ENCODE results near the gene SH3BP5. TPM values are rescaled to one million over a fixed set of nuclear protein-coding genes. Genes with fewer than 3 reads are reported as not detected.

The SH3BP5 gene
- total and polyA plus RNA-seq, 4 experiments from 2014 or later = 48.2 to 118 (median 56.3) TPM

- Mint-ChIP-seq H3K27ac (peak overlapping the region; percentile 42 to 87 (median 72)), H3K9me3 (no peaks in the 10 kb centered on the region), H3K36me3 (peaks cover 57 to 80% of the 10 kb centered on the region in 2 donors), H3K4me3 (peak overlapping the region in 1 of 8 donors; percentile 55), H3K27me3 (no peaks in the 10 kb centered on the region), H3K4me1 (peaks cover 16 to 53% (median 24%) of the 10 kb centered on the region in 4 donors)
- ChIA-PET POLR2A (ENCODE audit: partially characterized antibody) (no interaction called here), CTCF (ENCODE audit: partially characterized antibody) (interaction anchor here (1.2 to 1.6 kb wide), 3 partner anchors 72 to 146 kb away, joined by 3 to 8 read pairs (median 3); partner anchors contain the start of gene SH3BP5)
- Histone ChIP-seq H3K27me3 (ENCODE audit: insufficient read depth, low read length) (no peaks in the 10 kb centered on the region), H3K9me3 (ENCODE audit: control insufficient read depth in 1 of 2, low read length in 2 of 2) (no peaks in the 10 kb centered on the region), H3K4me3 (ENCODE audit: low read length in 2 of 2) (no peak overlapping the region), H3K36me3 (ENCODE audit: insufficient read depth, low read length) (peaks cover 65% of the 10 kb centered on the region), H3K27ac (ENCODE audit: low read depth, low read length) (no peak overlapping the region), H3K4me1 (ENCODE audit: insufficient read depth, low read length) (peaks cover 14% of the 10 kb centered on the region)
- intact Hi-C loops (cut with micrococcal nuclease) = no loop called here
- DNase-seq = no peak
These were observed 71.9 kb downstream of the SH3BP5 start for GRCh38 chr3:15260531-15260930.

- H3K27ac Mint-ChIP-seq = peak overlapping the region in 6 of 7 donors; percentile 4 to 79 (median 26)
- intact Hi-C loops (cut with micrococcal nuclease) = no loop called here
- H3K27me3 Mint-ChIP-seq = no peaks in the 10 kb centered on the region
- H3K36me3 ChIP-seq (ENCODE audit: insufficient read depth, low read length) = peaks cover 80% of the 10 kb centered on the region
- H3K36me3 Mint-ChIP-seq = peaks cover 54 to 87% of the 10 kb centered on the region in 2 donors
- ChIA-PET CTCF (ENCODE audit: partially characterized antibody) (interaction anchor here (1.2 to 3.8 kb wide), 4 partner anchors 8 to 146 kb away, joined by 3 to 31 read pairs (median 7); partner anchors contain the start of gene SH3BP5), POLR2A (ENCODE audit: partially characterized antibody) (interaction anchor here (1.3 kb wide), 1 partner anchor 9 kb away, joined by 3 read pairs; no protein-coding TSS in a partner anchor)
- no peak overlapping the region for H3K4me3 ChIP-seq (ENCODE audit: low read length in 2 of 2)
- no peak overlapping the region for H3K27ac ChIP-seq (ENCODE audit: low read depth, low read length)
- no peaks in the 10 kb centered on the region for H3K27me3 ChIP-seq (ENCODE audit: insufficient read depth, low read length)
- H3K4me3 Mint-ChIP-seq = no peak overlapping the region
- H3K9me3 ChIP-seq (ENCODE audit: control insufficient read depth in 1 of 2, low read length in 2 of 2) = no peaks in the 10 kb centered on the region
- peaks cover 10 to 36% (median 11%) of the 10 kb centered on the region in 4 donors for H3K4me1 Mint-ChIP-seq
- H3K4me1 ChIP-seq (ENCODE audit: insufficient read depth, low read length) = no peaks in the 10 kb centered on the region
- no peak for DNase-seq
- H3K9me3 Mint-ChIP-seq = no peaks in the 10 kb centered on the region
These were observed 73.7 kb downstream of the SH3BP5 start for GRCh38 chr3:15258720-15259119.

GRCh38 chr3:15256861-15257341 is 75.5 kb downstream of the SH3BP5 start:
- H3K4me3 Mint-ChIP-seq = peak overlapping the region in 1 of 8 donors; percentile 31
- H3K27me3 Mint-ChIP-seq = no peaks in the 10 kb centered on the region
- Histone ChIP-seq H3K27me3 (ENCODE audit: insufficient read depth, low read length) (no peaks in the 10 kb centered on the region), H3K9me3 (ENCODE audit: control insufficient read depth in 1 of 2, low read length in 2 of 2) (no peaks in the 10 kb centered on the region), H3K4me3 (ENCODE audit: low read length in 2 of 2) (no peak overlapping the region), H3K27ac (ENCODE audit: low read depth, low read length) (no peak overlapping the region), H3K36me3 (ENCODE audit: insufficient read depth, low read length) (peaks cover 91% of the 10 kb centered on the region), H3K4me1 (ENCODE audit: insufficient read depth, low read length) (no peaks in the 10 kb centered on the region)
- peaks cover 6 to 38% (median 11%) of the 10 kb centered on the region in 4 donors for H3K4me1 Mint-ChIP-seq
- ChIA-PET CTCF (ENCODE audit: partially characterized antibody) (interaction anchor here (0.9 to 3.8 kb wide), 3 partner anchors 10 to 113 kb away, joined by 3 to 31 read pairs (median 8); partner anchors contain the start of gene SH3BP5), POLR2A (ENCODE audit: partially characterized antibody) (interaction anchor here (0.8 to 3.6 kb wide), 3 partner anchors 12 to 91 kb away, joined by 3 to 16 read pairs (median 3); partner anchors contain the start of gene CAPN7)
- peak overlapping the region in 6 of 7 donors; percentile 8 to 83 (median 58) for H3K27ac Mint-ChIP-seq
- intact Hi-C loops (cut with micrococcal nuclease) = no loop called here
- H3K9me3 Mint-ChIP-seq = no peaks in the 10 kb centered on the region
- H3K36me3 Mint-ChIP-seq = peaks cover 65 to 97% of the 10 kb centered on the region in 2 donors
- DNase-seq = no peak

GRCh38 chr3:15255215-15255614 is 77.2 kb downstream of the SH3BP5 start:
- intact Hi-C loops (cut with micrococcal nuclease) = no loop called here
- POLR2A ChIA-PET (ENCODE audit: partially characterized antibody) = interaction anchor here (1.2 to 3.6 kb wide), 2 partner anchors 14 to 49 kb away, joined by 3 to 16 read pairs; partner anchors contain the start of gene CAPN7
- CTCF ChIA-PET (ENCODE audit: partially characterized antibody) = interaction anchor here (1.0 to 3.8 kb wide), 2 partner anchors 12 to 52 kb away, joined by 4 to 31 read pairs; no protein-coding TSS in a partner anchor

GRCh38 chr3:15253023-15253697 is 79.2 kb downstream of the SH3BP5 start:
- Histone ChIP-seq H3K36me3 (ENCODE audit: insufficient read depth, low read length) (peaks cover 69% of the 10 kb centered on the region), H3K27me3 (ENCODE audit: insufficient read depth, low read length) (no peaks in the 10 kb centered on the region), H3K9me3 (ENCODE audit: control insufficient read depth in 1 of 2, low read length in 2 of 2) (no peaks in the 10 kb centered on the region), H3K4me1 (ENCODE audit: insufficient read depth, low read length) (no peaks in the 10 kb centered on the region), H3K4me3 (ENCODE audit: low read length in 2 of 2) (no peak overlapping the region), H3K27ac (ENCODE audit: low read depth, low read length) (peak overlapping the region; percentile 4)
- Mint-ChIP-seq H3K27me3 (no peaks in the 10 kb centered on the region), H3K27ac (peak overlapping the region; percentile 1 to 95 (median 72)), H3K9me3 (no peaks in the 10 kb centered on the region), H3K36me3 (peaks cover 47 to 80% of the 10 kb centered on the region in 2 donors), H3K4me3 (no peak overlapping the region), H3K4me1 (peaks cover 0 to 15% (median 9%) of the 10 kb centered on the region in 4 donors)
- DNase-seq = no peak
- ChIA-PET CTCF (ENCODE audit: partially characterized antibody) (interaction anchor here (1.2 to 1.3 kb wide), 2 partner anchors 12 to 51 kb away, joined by 3 read pairs; no protein-coding TSS in a partner anchor), POLR2A (ENCODE audit: partially characterized antibody) (interaction anchor here (0.9 to 1.2 kb wide), 2 partner anchors 47 to 79 kb away, joined by 3 read pairs; partner anchors contain the start of genes CAPN7 and SH3BP5)
- intact Hi-C loops (cut with micrococcal nuclease) = no loop called here

More at GRCh38 chr3:15255215-15255614, 77.2 kb downstream of the SH3BP5 start:
- H3K27ac Mint-ChIP-seq = peak overlapping the region in 5 of 7 donors; percentile 50 to 80 (median 71)
- Histone ChIP-seq H3K4me3 (ENCODE audit: low read length in 2 of 2) (no peak overlapping the region), H3K4me1 (ENCODE audit: insufficient read depth, low read length) (no peaks in the 10 kb centered on the region), H3K27ac (ENCODE audit: low read depth, low read length) (no peak overlapping the region), H3K36me3 (ENCODE audit: insufficient read depth, low read length) (peaks cover 87% of the 10 kb centered on the region), H3K9me3 (ENCODE audit: control insufficient read depth in 1 of 2, low read length in 2 of 2) (no peaks in the 10 kb centered on the region), H3K27me3 (ENCODE audit: insufficient read depth, low read length) (no peaks in the 10 kb centered on the region)
- peaks cover 55 to 95% of the 10 kb centered on the region in 2 donors for H3K36me3 Mint-ChIP-seq
- no peaks in the 10 kb centered on the region for H3K9me3 Mint-ChIP-seq
- no peak for DNase-seq
- peaks cover 0 to 27% (median 10%) of the 10 kb centered on the region in 4 donors for H3K4me1 Mint-ChIP-seq
- H3K27me3 Mint-ChIP-seq = no peaks in the 10 kb centered on the region
- H3K4me3 Mint-ChIP-seq = no peak overlapping the region

- Mint-ChIP-seq H3K9me3 (no peaks in the 10 kb centered on the region), H3K4me1 (peaks cover 0 to 14% (median 5%) of the 10 kb centered on the region in 4 donors), H3K4me3 (no peak overlapping the region), H3K27me3 (no peaks in the 10 kb centered on the region), H3K27ac (peak overlapping the region in 1 of 7 donors; percentile 39), H3K36me3 (peaks cover 36 to 62% of the 10 kb centered on the region in 2 donors)
- Histone ChIP-seq H3K4me1 (ENCODE audit: insufficient read depth, low read length) (no peaks in the 10 kb centered on the region), H3K27me3 (ENCODE audit: insufficient read depth, low read length) (no peaks in the 10 kb centered on the region), H3K27ac (ENCODE audit: low read depth, low read length) (no peak overlapping the region), H3K9me3 (ENCODE audit: control insufficient read depth in 1 of 2, low read length in 2 of 2) (no peaks in the 10 kb centered on the region), H3K4me3 (ENCODE audit: low read length in 2 of 2) (no peak overlapping the region), H3K36me3 (ENCODE audit: insufficient read depth, low read length) (peaks cover 50% of the 10 kb centered on the region)
- ChIA-PET POLR2A (ENCODE audit: partially characterized antibody) (no interaction called here), CTCF (ENCODE audit: partially characterized antibody) (interaction anchor here (0.9 kb wide), 1 partner anchor 22 kb away, joined by 4 read pairs; no protein-coding TSS in a partner anchor)
- intact Hi-C loops (cut with micrococcal nuclease) = no loop called here
- DNase-seq = no peak
These were observed 86.2 kb downstream of the SH3BP5 start for GRCh38 chr3:15246186-15246585.

Measured in CD4-positive, alpha-beta memory T cell (primary cell).